HEK293 (cell line): ENCODE results near the gene BLACAT1.

Source experiments
- EGR2 ChIP-seq: fragments of 450-650 bp; formaldehyde crosslinking; IDR thresholded peaks from 2 replicates; pipeline ENCODE4 v1.5.1; 2016; ENCODE audit warnings: low read depth, missing biosample characterization, missing genetic modification characterization
- GLIS2 ChIP-seq: fragments of 450-650 bp; formaldehyde crosslinking; IDR thresholded peaks from 2 replicates; pipeline ENCODE4 v1.5.1; 2016; ENCODE audit warnings: missing biosample characterization, missing genetic modification characterization
- KLF7 ChIP-seq: fragments of 450-650 bp; formaldehyde crosslinking; IDR thresholded peaks from 2 replicates; pipeline ENCODE4 v1.5.1; 2016; ENCODE audit warnings: missing biosample characterization, missing genetic modification characterization, borderline replicate concordance
- KLF8 ChIP-seq: fragments of 450-650 bp; formaldehyde crosslinking; IDR thresholded peaks from 2 replicates; pipeline ENCODE4 v1.5.1; 2016; ENCODE audit warnings: missing biosample characterization, missing genetic modification characterization
- PATZ1 ChIP-seq: fragments of 450-650 bp; formaldehyde crosslinking; IDR thresholded peaks from 2 replicates; pipeline ENCODE4 v1.5.1; 2016; ENCODE audit warnings: missing biosample characterization, missing genetic modification characterization
- REST ChIP-seq: fragments of 450-650 bp; formaldehyde crosslinking; IDR thresholded peaks from 2 replicates; pipeline ENCODE4 v1.5.1; 2016; ENCODE audit warnings: missing biosample characterization, missing genetic modification characterization
- ZBTB17 ChIP-seq: fragments of 450-650 bp; formaldehyde crosslinking; IDR thresholded peaks from 2 replicates; pipeline ENCODE4 v1.5.1; 2016; ENCODE audit warnings: missing biosample characterization, missing genetic modification characterization
- ZBTB26 ChIP-seq: fragments of 450-650 bp; formaldehyde crosslinking; optimal IDR thresholded peaks from 2 replicates; pipeline ENCODE3; 2016; ENCODE audit warnings: missing biosample characterization, mild to moderate bottlenecking, missing genetic modification characterization
- ZBTB8A ChIP-seq: fragments of 450-650 bp; formaldehyde crosslinking; IDR thresholded peaks from 2 replicates; pipeline ENCODE4 v1.5.1; 2016; ENCODE audit warnings: missing biosample characterization, missing genetic modification characterization
- ZIC2 ChIP-seq: fragments of 450-650 bp; formaldehyde crosslinking; IDR thresholded peaks from 2 replicates; pipeline ENCODE4 v1.5.1; 2016; ENCODE audit warnings: missing biosample characterization, missing genetic modification characterization
- ZNF112 ChIP-seq: fragments of 450-650 bp; formaldehyde crosslinking; IDR thresholded peaks from 2 replicates; pipeline ENCODE4 v1.5.0; 2017; ENCODE audit warnings: missing biosample characterization, missing genetic modification characterization
- ZNF133 ChIP-seq: fragments of 450-650 bp; formaldehyde crosslinking; IDR thresholded peaks from 2 replicates; pipeline ENCODE4 v1.5.1; 2016; ENCODE audit warnings: missing biosample characterization, missing genetic modification characterization
- ZNF274 ChIP-seq, 2 experiments: fragments of 200-500 bp in 1 of 2; fragments of 450-650 bp in 1 of 2; sonication (Bioruptor generic) in 1 of 2; formaldehyde crosslinking in 1 of 2; IDR thresholded peaks; 2 replicates each; pipeline versions ENCODE4 v1.5.1 to v1.6.1; 2014 to 2016; ENCODE audit warnings: borderline replicate concordance in 1 of 2, inconsistent platforms in 1 of 2, low read length in 1 of 2, missing biosample characterization in 1 of 2, missing genetic modification characterization in 1 of 2
- ZNF426 ChIP-seq: fragments of 450-650 bp; formaldehyde crosslinking; IDR thresholded peaks from 2 replicates; pipeline ENCODE4 v1.5.1; 2017; ENCODE audit warnings: missing biosample characterization, missing genetic modification characterization, mild to moderate bottlenecking, inconsistent platforms, moderate library complexity
- ZNF510 ChIP-seq: fragments of 450-650 bp; formaldehyde crosslinking; IDR thresholded peaks from 2 replicates; pipeline ENCODE4 v1.5.1; 2018; ENCODE audit warnings: mild to moderate bottlenecking, missing genetic modification characterization, missing biosample characterization; ENCODE audit not compliant: insufficient replicate concordance
- ZNF518A ChIP-seq: fragments of 450-650 bp; formaldehyde crosslinking; conservative IDR thresholded peaks from 2 replicates; pipeline ENCODE4 v1.5.1; 2016; ENCODE audit warnings: low read depth, missing biosample characterization, missing genetic modification characterization
- ZNF544 ChIP-seq: fragments of 450-650 bp; formaldehyde crosslinking; IDR thresholded peaks from 2 replicates; pipeline ENCODE4 v1.5.0; 2017; ENCODE audit warnings: missing biosample characterization, missing genetic modification characterization
- TF ChIP-seq, protein P1 (sequence below): IDR thresholded peaks from 2 replicates; pipeline ENCODE4 v1.6.1; 2011; ENCODE audit warnings: mild to moderate bottlenecking, low read depth, low read length, borderline replicate concordance
- TF ChIP-seq, protein P2 (sequence below): fragments of 450-650 bp; formaldehyde crosslinking; IDR thresholded peaks from 2 replicates; pipeline ENCODE4 v1.5.1; 2016; ENCODE audit warnings: missing biosample characterization, missing genetic modification characterization
- TF ChIP-seq, protein P3 (sequence below): fragments of 450-650 bp; IDR thresholded peaks from 2 replicates; pipeline ENCODE4 v1.5.1; 2018; ENCODE audit warnings: missing biosample characterization, missing genetic modification characterization

The BLACAT1 gene

DNA sequence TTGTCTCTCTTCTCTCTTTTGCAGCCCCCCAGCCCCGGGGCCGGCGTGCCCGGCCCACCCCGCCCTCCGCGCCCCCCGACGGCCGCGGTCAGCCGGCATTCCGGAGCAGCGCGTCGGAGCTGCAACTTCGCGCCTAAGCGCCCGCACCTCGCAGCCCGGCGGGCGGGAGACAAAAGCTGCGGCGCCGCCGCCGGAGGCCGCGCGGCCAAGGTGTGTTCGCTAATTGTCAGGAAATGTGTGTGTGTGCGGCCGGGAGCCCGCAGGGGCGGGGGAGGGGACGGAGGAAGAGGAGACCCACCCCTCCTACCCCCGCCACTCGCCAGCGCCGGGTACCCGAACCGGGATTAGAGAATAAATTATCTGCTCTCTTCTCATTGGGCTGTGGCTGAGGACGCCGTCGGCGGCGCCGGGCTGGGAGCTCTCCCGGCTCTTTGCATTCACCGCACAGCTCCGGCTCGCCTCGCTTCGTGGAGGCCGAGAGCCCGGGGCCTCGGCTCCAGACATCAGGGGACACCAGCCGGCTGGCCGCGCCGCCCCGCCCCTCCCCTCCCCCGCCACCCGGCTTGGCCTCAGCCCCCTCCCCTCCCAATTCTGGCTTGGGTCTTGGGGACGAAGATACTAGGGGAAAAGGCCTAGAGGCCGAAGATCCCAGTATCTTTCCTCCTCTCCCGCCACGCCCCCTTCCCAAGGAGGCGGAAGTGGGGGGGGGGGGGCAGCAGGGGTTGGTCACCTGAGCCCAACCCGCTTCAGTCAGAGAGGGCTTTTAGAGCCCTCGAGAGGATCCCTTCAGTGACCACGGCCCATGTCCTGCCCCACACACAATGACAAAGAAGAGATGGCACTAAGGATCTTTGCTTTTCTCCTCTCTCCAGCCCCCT lies 1.3 kb upstream of the BLACAT1 start (continued):
- TF ChIP-seq EGR2 (tag by site-specific recombination) = no peak
- TF ChIP-seq ZBTB17 (tag by site-specific recombination) = no peak
- TF ChIP-seq ZNF518A (tag by site-specific recombination) = no peak
- no peak for TF ChIP-seq ZNF133 (tag by site-specific recombination)
- TF ChIP-seq, protein P1, sequence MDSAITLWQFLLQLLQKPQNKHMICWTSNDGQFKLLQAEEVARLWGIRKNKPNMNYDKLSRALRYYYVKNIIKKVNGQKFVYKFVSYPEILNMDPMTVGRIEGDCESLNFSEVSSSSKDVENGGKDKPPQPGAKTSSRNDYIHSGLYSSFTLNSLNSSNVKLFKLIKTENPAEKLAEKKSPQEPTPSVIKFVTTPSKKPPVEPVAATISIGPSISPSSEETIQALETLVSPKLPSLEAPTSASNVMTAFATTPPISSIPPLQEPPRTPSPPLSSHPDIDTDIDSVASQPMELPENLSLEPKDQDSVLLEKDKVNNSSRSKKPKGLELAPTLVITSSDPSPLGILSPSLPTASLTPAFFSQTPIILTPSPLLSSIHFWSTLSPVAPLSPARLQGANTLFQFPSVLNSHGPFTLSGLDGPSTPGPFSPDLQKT = no peak
- TF ChIP-seq, protein P2, sequence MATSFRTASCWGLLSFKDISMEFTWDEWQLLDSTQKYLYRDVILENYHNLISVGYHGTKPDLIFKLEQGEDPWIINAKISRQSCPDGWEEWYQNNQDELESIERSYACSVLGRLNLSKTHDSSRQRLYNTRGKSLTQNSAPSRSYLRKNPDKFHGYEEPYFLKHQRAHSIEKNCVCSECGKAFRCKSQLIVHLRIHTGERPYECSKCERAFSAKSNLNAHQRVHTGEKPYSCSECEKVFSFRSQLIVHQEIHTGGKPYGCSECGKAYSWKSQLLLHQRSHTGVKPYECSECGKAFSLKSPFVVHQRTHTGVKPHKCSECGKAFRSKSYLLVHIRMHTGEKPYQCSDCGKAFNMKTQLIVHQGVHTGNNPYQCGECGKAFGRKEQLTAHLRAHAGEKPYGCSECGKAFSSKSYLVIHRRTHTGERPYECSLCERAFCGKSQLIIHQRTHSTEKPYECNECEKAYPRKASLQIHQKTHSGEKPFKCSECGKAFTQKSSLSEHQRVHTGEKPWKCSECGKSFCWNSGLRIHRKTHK = no peak
- peak; percentile 65 for TF ChIP-seq ZBTB26 (tag by site-specific recombination)
- TF ChIP-seq ZNF112 (tag by site-specific recombination) = no peak
- no peak for TF ChIP-seq REST (tag by site-specific recombination)
- TF ChIP-seq ZNF510 (tag by site-specific recombination) = no peak
- TF ChIP-seq, protein P3, sequence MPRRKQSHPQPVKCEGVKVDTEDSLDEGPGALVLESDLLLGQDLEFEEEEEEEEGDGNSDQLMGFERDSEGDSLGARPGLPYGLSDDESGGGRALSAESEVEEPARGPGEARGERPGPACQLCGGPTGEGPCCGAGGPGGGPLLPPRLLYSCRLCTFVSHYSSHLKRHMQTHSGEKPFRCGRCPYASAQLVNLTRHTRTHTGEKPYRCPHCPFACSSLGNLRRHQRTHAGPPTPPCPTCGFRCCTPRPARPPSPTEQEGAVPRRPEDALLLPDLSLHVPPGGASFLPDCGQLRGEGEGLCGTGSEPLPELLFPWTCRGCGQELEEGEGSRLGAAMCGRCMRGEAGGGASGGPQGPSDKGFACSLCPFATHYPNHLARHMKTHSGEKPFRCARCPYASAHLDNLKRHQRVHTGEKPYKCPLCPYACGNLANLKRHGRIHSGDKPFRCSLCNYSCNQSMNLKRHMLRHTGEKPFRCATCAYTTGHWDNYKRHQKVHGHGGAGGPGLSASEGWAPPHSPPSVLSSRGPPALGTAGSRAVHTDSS (tag by site-specific recombination) = 0 out of 2 replicates have a peak, but pooled peaks have one; percentile 24
- 0 out of 2 replicates have a peak, but pooled peaks have one; percentile 45 for TF ChIP-seq PATZ1 (tag by site-specific recombination)
- peak; percentile 21; the same call in 1 of the 2 replicates for TF ChIP-seq ZBTB8A (tag by site-specific recombination)
- TF ChIP-seq KLF7 (tag by site-specific recombination) = no peak
- TF ChIP-seq ZNF274 (IDR thresholded peaks at IDR 0.05; ENCODE audit: low read length) = no peak
- TF ChIP-seq ZNF274 (tag by site-specific recombination; IDR thresholded peaks at IDR 0.05; ENCODE audit: borderline replicate concordance) = no peak
- TF ChIP-seq ZNF544 (tag by site-specific recombination) = no peak
- TF ChIP-seq ZNF426 (tag by site-specific recombination) = no peak
- no peak for TF ChIP-seq GLIS2
- TF ChIP-seq KLF8 (tag by site-specific recombination) = 0 out of 2 replicates have a peak, but pooled peaks have one; percentile 25
- no peak for TF ChIP-seq ZIC2 (tag by site-specific recombination)
